Measurements from ENCODE around the gene AMOTL2.

- no peak for TF ChIP-seq CTCF (conservative IDR thresholded peaks at IDR 0.05; ENCODE audit: low read depth, low read length)
- no peak for TF ChIP-seq EZH2 (IDR thresholded peaks at IDR 0.05; ENCODE audit: borderline replicate concordance, low read depth, low read length, poor library complexity, severe bottlenecking)
Measured at GRCh38 chr3:134363381-134363755, 10.9 kb downstream of the AMOTL2 start.

Measured in A673 (cell line).